Upper lobe of left lung (tissue), 6 donors: Measurements from ENCODE around the gene BNC2. TPM values are rescaled to one million over a fixed set of nuclear protein-coding genes. Genes with fewer than 3 reads are reported as not detected.

ENCODE experiments used
- ATAC-seq, 2 donors: fragments of 200-7000 bp; cut with Tn5 transposase; one replicate each; pipeline ENCODE4 v1.9.1; 2022; ENCODE audit warnings: mild to moderate bottlenecking in 2 of 2, moderate library complexity in 2 of 2; ENCODE audit not compliant: low FRiP score in 2 of 2
- DNase-seq, 2 donors: peaks; one replicate each; pipeline ENCODE4 v3.0.0-alpha.2; 2019 to 2020
- H3K27ac ChIP-seq, 4 donors: fragments of 200-600 bp; sonication (generic); one replicate each; pipeline ENCODE4 v1.5.1; 2016 to 2019
- H3K27me3 ChIP-seq, 4 donors: fragments of 200-600 bp; sonication (generic); one replicate each; pipeline ENCODE4 v1.5.1; 2017 to 2019
- H3K36me3 ChIP-seq, 4 donors: fragments of 200-600 bp; sonication (generic); one replicate each; pipeline ENCODE4 v1.5.1; 2016 to 2019
- H3K4me1 ChIP-seq, 4 donors: fragments of 200-600 bp; sonication (generic); one replicate each; pipeline ENCODE4 v1.5.1; 2018 to 2019
- H3K4me3 ChIP-seq, 4 donors: fragments of 200-600 bp; sonication (generic); one replicate each; pipeline ENCODE4 v1.5.1; 2017 to 2019; ENCODE audit warnings: mild to moderate bottlenecking in 2 of 4, moderate library complexity in 1 of 4
- H3K9me3 ChIP-seq, 4 donors: fragments of 200-600 bp; sonication (generic); one replicate each; pipeline ENCODE4 v1.5.1; 2018 to 2019
- EP300 ChIP-seq, 4 donors: sonication (generic); formaldehyde crosslinking; IDR thresholded peaks; one replicate each; pipeline ENCODE4 v1.5.1; 2017; ENCODE audit warnings: antibody characterized with exemption in 4 of 4, control low read depth in 2 of 4
- POLR2A ChIP-seq, 4 donors: fragments of 450-650 bp; IDR thresholded peaks; one replicate each; pipeline ENCODE4 v1.5.1; 2016 to 2017; ENCODE audit warnings: antibody characterized with exemption in 4 of 4, mild to moderate bottlenecking in 2 of 4
- POLR2AphosphoS5 ChIP-seq, 2 donors: sonication (generic); formaldehyde crosslinking; IDR thresholded peaks; one replicate each; pipeline ENCODE4 v1.5.1; 2017; ENCODE audit warnings: antibody characterized with exemption in 2 of 2
- WGBS, 2 donors: methylation state at CpG; one replicate each; pipeline ENCODE4 v1.1.5; 2017 to 2018; 5-methylcytosine and 5-hydroxymethylcytosine counted together
- total RNA-seq, 6 donors: library from RNA; depleted of rRNA in 4 of 6; stranded (reverse); fragments of >200 nt in 4 of 6; gene quantifications; one replicate each; pipeline versions ENCODE4 v1.1.0 to v1.2.1, GENCODE V29; 2016 to 2021
- TF ChIP-seq, protein P1 (sequence below), 6 experiments: fragments of 450-650 bp in 4 of 6; fragments of 200-600 bp in 2 of 6; sonication (generic) in 2 of 6; IDR thresholded peaks; one replicate each; pipeline ENCODE4 v1.5.1; 2016 to 2019; ENCODE audit warnings: antibody characterized with exemption in 6 of 6
- donor health status: DM: no; HTN: no; CAD: no; lungs with moderate emphysema.
- donor health status: DM: no; HTN: yes; CAD: no; lungs with severe emphysema.

BNC2 gene
- total RNA-seq, 6 donors from 2014 or later: 4.6 to 21.7 (median 10.7) TPM

DNA sequence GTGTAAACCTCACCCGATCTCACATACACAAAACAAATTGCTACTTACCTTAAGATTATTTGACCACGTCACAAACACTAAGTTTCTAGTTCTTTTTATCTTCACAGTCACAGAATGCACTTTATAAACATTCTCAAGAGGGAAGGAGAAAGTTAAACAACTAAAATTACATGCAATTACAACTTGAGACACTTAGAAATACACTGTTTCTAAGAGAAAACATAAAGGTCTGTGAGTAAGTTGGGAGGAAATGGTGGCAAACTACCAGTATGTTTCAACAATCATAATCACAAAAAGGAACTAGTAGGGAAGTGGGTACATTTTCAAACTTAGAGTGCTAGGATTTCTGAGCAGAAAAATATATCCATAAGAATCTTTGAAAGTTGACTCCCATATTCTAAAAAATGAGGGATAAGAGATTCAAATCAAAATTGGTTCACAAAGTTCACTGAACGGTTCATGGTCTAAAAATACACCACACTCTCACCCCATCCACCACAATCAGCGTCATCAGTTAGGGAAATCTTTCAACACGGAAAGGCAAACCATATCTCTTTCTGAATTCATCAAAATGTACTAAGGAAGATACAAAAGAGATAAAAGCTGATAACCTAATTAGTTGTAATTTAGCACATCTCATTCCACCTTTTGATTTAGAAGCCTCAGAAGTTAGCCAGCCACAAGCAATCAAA lies 182.6 kb downstream of the BNC2 start:
- WGBS, 2 donors: 64 to 67% methylated on average over 5 of the region's 5 CpGs
- Histone ChIP-seq H3K36me3 (no peaks in the 10 kb centered on the region), H3K9me3 (no peaks in the 10 kb centered on the region), H3K27ac (no peak overlapping the region), H3K4me1 (peaks cover 0 to 5% (median 0%) of the 10 kb centered on the region in 4 donors), H3K27me3 (no peaks in the 10 kb centered on the region), H3K4me3 (no peak overlapping the region)
- TF ChIP-seq EP300 (IDR thresholded peaks at IDR 0.05) (no peak), POLR2AphosphoS5 (IDR thresholded peaks at IDR 0.05) (no peak), POLR2A (IDR thresholded peaks at IDR 0.05) (no peak)
- TF ChIP-seq, protein P1, sequence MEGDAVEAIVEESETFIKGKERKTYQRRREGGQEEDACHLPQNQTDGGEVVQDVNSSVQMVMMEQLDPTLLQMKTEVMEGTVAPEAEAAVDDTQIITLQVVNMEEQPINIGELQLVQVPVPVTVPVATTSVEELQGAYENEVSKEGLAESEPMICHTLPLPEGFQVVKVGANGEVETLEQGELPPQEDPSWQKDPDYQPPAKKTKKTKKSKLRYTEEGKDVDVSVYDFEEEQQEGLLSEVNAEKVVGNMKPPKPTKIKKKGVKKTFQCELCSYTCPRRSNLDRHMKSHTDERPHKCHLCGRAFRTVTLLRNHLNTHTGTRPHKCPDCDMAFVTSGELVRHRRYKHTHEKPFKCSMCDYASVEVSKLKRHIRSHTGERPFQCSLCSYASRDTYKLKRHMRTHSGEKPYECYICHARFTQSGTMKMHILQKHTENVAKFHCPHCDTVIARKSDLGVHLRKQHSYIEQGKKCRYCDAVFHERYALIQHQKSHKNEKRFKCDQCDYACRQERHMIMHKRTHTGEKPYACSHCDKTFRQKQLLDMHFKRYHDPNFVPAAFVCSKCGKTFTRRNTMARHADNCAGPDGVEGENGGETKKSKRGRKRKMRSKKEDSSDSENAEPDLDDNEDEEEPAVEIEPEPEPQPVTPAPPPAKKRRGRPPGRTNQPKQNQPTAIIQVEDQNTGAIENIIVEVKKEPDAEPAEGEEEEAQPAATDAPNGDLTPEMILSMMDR (IDR thresholded peaks at IDR 0.05): no peak
- DNase-seq (no peak), ATAC-seq (no peak)

DNA sequence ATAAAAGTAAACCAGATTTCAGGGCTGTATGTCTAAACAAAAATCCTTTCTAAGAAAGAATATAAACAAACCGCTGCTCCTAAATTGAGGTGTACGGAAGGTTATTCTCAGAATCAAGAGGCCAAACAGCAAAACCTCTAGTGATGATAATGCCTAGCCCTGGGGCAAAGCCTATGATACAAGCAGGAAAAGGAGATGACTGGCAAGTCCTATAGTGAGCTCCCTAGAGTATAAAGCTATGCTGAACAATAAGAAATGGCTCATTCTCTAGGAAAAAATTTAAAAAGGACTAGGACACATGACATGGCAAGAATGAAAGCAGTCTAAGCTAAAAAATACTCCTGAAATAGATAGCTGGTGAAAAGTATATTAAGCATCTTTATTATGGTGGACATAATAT lies 187.1 kb downstream of the BNC2 start:
- DNase-seq: no peak

DNA sequence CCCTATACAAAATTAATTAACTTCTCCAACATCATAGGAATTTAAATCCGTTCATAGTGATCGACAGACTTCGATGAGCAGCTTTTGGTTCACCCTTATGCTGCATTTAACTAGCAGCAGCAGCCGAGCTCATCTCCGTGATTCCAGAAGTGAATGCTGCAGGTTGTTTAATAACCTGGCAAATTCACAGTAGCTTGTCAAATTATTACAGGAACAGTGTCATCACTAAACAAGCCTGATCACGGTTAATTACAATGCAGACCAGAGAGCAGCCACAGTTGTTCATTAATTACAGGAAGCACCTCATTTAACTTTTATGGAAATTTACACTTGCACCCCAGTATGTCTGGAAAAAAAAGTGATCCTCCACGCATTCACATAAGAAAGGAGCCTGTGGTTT lies 188.2 kb downstream of the BNC2 start:
- no peak for DNase-seq
- Histone ChIP-seq H3K4me1 (no peaks in the 10 kb centered on the region), H3K36me3 (no peaks in the 10 kb centered on the region), H3K27ac (no peak overlapping the region), H3K9me3 (no peaks in the 10 kb centered on the region), H3K27me3 (no peaks in the 10 kb centered on the region), H3K4me3 (no peak overlapping the region)
- WGBS, 2 donors: 70 to 82% methylated on average over 7 of the region's 7 CpGs
- no peak for ATAC-seq
- TF ChIP-seq, protein P1 (IDR thresholded peaks at IDR 0.05): no peak
- TF ChIP-seq POLR2A (IDR thresholded peaks at IDR 0.05) (no peak), POLR2AphosphoS5 (IDR thresholded peaks at IDR 0.05) (no peak), EP300 (IDR thresholded peaks at IDR 0.05) (no peak)

More for the DNA sequence above, 187.1 kb downstream of the BNC2 start:
- Histone ChIP-seq H3K4me1 (no peaks in the 10 kb centered on the region), H3K4me3 (no peak overlapping the region), H3K27ac (no peak overlapping the region), H3K27me3 (no peaks in the 10 kb centered on the region), H3K9me3 (no peaks in the 10 kb centered on the region), H3K36me3 (no peaks in the 10 kb centered on the region)
- TF ChIP-seq POLR2AphosphoS5 (IDR thresholded peaks at IDR 0.05) (no peak), EP300 (IDR thresholded peaks at IDR 0.05) (no peak), POLR2A (IDR thresholded peaks at IDR 0.05) (no peak)
- TF ChIP-seq, protein P1 (IDR thresholded peaks at IDR 0.05): no peak
- 69 to 85% methylated on average over 2 of the region's 2 CpGs for WGBS, 2 donors
- ATAC-seq: no peak

DNA sequence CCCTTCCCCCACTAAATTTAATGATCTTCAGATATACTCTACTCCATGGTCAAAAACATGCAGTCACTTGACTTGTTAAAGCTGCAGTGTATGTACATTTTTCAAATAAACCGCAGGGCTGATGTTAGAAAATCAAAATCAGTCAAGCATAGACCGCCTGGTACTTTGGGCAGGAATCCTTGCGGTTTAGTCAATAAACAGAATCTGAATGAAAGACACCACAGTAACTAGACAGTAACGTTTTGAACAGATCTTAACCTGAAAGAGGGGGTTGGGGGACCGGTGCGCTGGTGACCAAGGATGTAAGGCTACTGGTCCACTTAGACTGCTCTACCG lies 188.8 kb downstream of the BNC2 start:
- 73 to 91% methylated on average over 7 of the region's 7 CpGs for WGBS, 2 donors

More for the DNA sequence above, 188.8 kb downstream of the BNC2 start:
- H3K4me1 ChIP-seq: no peaks in the 10 kb centered on the region
- H3K4me3 ChIP-seq: no peak overlapping the region
- DNase-seq (no peak), ATAC-seq (no peak)
- H3K9me3 ChIP-seq: no peaks in the 10 kb centered on the region
- H3K27ac ChIP-seq: no peak overlapping the region
- no peaks in the 10 kb centered on the region for H3K36me3 ChIP-seq
- H3K27me3 ChIP-seq: no peaks in the 10 kb centered on the region
- TF ChIP-seq POLR2AphosphoS5 (IDR thresholded peaks at IDR 0.05): no peak
- no peak for TF ChIP-seq POLR2A (IDR thresholded peaks at IDR 0.05)
- no peak for TF ChIP-seq EP300 (IDR thresholded peaks at IDR 0.05)
- TF ChIP-seq, protein P1 (IDR thresholded peaks at IDR 0.05): no peak
